ENCODE results near the gene DACH1.

The DACH1 gene

DNA sequence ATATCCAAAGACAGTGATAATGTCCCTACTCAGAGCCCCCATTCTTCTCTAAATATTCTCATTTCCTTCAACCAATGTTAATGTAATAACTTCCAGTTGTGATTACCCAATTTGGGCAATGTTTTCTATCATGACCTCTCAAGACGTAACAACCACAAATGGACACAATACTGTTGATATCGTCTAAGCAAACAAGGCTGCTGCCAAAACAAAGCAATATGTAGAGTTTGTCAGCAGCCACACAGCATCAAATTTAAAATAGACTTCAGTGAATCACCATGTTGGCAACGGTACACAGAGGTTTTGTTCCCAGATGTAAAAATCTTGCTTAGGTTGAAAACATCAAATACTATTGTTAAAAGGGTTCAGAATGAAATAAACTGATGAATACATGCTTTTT lies 205.1 kb downstream of the DACH1 start:
- no peak overlapping the region for H3K9ac ChIP-seq (ENCODE audit: low read length)
- H3K27me3 ChIP-seq (ENCODE audit: control insufficient read depth, insufficient read depth, low read length): no peaks in the 10 kb centered on the region
- H3K4me3 ChIP-seq (ENCODE audit: low read length): no peak overlapping the region
- H3K4me1 ChIP-seq (ENCODE audit: control insufficient read depth, insufficient read depth, low read length): no peaks in the 10 kb centered on the region
- no peaks in the 10 kb centered on the region for H3K36me3 ChIP-seq (ENCODE audit: control insufficient read depth, insufficient read depth, low read length)
- no peaks in the 10 kb centered on the region for H3K9me3 ChIP-seq (ENCODE audit: control insufficient read depth, low read length)

DNA sequence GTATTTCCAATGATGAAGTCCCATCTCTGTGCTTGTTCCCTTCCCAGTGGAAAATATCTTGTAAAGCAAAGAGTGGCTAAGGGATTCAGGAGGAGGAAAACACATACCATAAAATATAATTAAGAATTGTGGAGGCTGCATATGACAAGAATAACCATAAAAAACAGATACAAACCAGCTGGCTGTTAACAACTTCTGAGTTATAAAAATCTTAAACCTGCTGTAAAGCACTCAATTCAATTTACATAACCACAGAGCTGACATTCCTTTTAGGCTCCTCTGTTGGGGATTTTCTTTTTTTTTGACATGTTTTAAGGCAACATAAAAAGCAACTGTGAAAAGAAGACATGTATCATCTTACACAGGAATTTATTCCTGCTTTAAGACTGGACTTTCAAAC lies 207.6 kb downstream of the DACH1 start:
- no peaks in the 10 kb centered on the region for H3K27me3 ChIP-seq (ENCODE audit: control insufficient read depth, insufficient read depth, low read length)
- no peak overlapping the region for H3K9ac ChIP-seq (ENCODE audit: low read length)
- H3K36me3 ChIP-seq (ENCODE audit: control insufficient read depth, insufficient read depth, low read length): no peaks in the 10 kb centered on the region
- H3K4me3 ChIP-seq (ENCODE audit: low read length): no peak overlapping the region
- no peaks in the 10 kb centered on the region for H3K9me3 ChIP-seq (ENCODE audit: control insufficient read depth, low read length)
- H3K4me1 ChIP-seq (ENCODE audit: control insufficient read depth, insufficient read depth, low read length): no peaks in the 10 kb centered on the region

DNA sequence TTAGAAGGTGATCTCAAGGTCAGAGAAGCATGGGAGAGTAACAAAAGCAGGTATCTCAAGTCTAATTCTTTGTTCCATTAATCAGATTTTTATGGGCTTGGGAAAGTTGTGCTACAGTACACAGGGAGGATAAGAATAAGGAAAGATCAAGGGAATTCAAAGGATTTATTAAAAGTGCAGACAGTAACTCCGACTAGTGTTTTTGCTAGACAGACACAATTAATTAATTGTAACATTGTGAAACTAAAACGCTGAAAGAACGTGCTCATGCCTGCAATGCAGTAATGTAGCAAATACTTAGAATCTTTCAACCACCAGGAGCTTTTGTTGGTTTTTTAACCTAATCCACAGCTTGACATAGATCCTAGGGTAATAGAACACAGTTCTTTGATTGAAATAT lies 221.5 kb downstream of the DACH1 start:
- H3K9me3 ChIP-seq (ENCODE audit: control insufficient read depth, low read length): no peaks in the 10 kb centered on the region
- no peaks in the 10 kb centered on the region for H3K4me1 ChIP-seq (ENCODE audit: control insufficient read depth, insufficient read depth, low read length)
- no peak overlapping the region for H3K9ac ChIP-seq (ENCODE audit: low read length)
- H3K36me3 ChIP-seq (ENCODE audit: control insufficient read depth, insufficient read depth, low read length): no peaks in the 10 kb centered on the region
- H3K27me3 ChIP-seq (ENCODE audit: control insufficient read depth, insufficient read depth, low read length): no peaks in the 10 kb centered on the region
- no peak overlapping the region for H3K4me3 ChIP-seq (ENCODE audit: low read length)

DNA sequence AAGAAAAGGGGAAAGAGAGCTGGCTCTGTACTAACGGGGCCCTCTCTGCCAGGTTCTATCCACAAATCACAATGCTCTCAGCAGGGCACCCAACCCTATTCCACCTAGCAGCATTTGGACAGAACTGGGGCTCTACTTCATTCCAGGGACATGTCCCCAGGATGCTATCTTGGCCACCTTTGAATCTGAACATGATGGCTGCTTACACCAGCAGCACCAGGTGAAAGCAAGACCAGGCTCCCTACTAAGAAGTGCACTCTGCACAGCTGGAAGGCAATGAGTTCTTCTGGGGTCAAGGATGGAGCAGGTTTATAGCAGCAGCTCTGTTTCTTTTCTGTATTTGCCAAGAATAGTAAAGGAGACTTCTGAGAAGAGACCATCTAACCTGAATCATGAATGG lies 222.4 kb downstream of the DACH1 start:
- no peak overlapping the region for H3K4me3 ChIP-seq (ENCODE audit: low read length)
- no peaks in the 10 kb centered on the region for H3K27me3 ChIP-seq (ENCODE audit: control insufficient read depth, insufficient read depth, low read length)
- no peaks in the 10 kb centered on the region for H3K4me1 ChIP-seq (ENCODE audit: control insufficient read depth, insufficient read depth, low read length)
- no peaks in the 10 kb centered on the region for H3K36me3 ChIP-seq (ENCODE audit: control insufficient read depth, insufficient read depth, low read length)
- no peak overlapping the region for H3K9ac ChIP-seq (ENCODE audit: low read length)
- H3K9me3 ChIP-seq (ENCODE audit: control insufficient read depth, low read length): no peaks in the 10 kb centered on the region

DNA sequence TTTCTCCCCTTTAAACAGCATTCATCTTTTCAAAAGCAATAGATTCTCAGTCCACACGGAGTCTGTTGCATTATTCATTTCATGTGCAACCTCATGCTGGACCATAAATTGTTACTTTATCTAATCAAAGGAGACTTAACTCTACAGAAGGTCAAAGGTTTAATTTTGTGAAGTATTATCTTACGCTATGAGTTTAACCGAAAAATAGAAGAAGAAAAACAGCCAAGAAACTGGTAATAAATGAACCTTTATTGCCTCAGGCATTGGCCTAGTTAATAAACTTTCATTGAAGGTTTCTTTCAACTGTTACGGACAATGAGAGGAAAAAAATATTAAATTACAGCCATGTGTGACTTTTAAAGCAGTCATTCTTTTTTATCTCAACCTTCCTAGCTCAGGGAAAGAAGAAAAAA lies 223.6 kb downstream of the DACH1 start:
- no peak overlapping the region for H3K9ac ChIP-seq (ENCODE audit: low read length)
- H3K9me3 ChIP-seq (ENCODE audit: control insufficient read depth, low read length): no peaks in the 10 kb centered on the region
- H3K4me3 ChIP-seq (ENCODE audit: low read length): no peak overlapping the region
- H3K36me3 ChIP-seq (ENCODE audit: control insufficient read depth, insufficient read depth, low read length): no peaks in the 10 kb centered on the region
- no peaks in the 10 kb centered on the region for H3K4me1 ChIP-seq (ENCODE audit: control insufficient read depth, insufficient read depth, low read length)
- H3K27me3 ChIP-seq (ENCODE audit: control insufficient read depth, insufficient read depth, low read length): no peaks in the 10 kb centered on the region

DNA sequence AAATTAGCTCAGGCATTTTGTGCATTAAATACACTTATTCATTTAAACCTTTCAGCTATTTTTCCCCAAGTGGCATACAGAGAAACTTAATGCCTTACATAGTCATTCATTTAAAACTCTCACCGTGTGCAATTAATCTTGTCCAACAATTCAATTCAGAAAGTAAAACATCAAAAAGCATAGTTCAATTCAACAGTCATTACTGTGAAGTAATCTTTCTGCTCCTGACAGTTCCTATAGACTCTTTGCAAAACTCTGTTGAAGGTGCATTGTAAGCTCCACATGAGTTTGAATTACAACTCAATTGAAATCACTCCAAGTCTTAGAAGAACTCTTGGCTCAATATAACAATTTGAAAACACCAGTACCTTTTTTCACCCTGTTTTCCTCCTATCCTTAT lies 228.3 kb downstream of the DACH1 start:
- Histone ChIP-seq H3K4me3 (ENCODE audit: low read length) (no peak overlapping the region), H3K4me1 (ENCODE audit: control insufficient read depth, insufficient read depth, low read length) (no peaks in the 10 kb centered on the region), H3K36me3 (ENCODE audit: control insufficient read depth, insufficient read depth, low read length) (no peaks in the 10 kb centered on the region), H3K9ac (ENCODE audit: low read length) (no peak overlapping the region), H3K9me3 (ENCODE audit: control insufficient read depth, low read length) (no peaks in the 10 kb centered on the region), H3K27me3 (ENCODE audit: control insufficient read depth, insufficient read depth, low read length) (no peaks in the 10 kb centered on the region)

DNA sequence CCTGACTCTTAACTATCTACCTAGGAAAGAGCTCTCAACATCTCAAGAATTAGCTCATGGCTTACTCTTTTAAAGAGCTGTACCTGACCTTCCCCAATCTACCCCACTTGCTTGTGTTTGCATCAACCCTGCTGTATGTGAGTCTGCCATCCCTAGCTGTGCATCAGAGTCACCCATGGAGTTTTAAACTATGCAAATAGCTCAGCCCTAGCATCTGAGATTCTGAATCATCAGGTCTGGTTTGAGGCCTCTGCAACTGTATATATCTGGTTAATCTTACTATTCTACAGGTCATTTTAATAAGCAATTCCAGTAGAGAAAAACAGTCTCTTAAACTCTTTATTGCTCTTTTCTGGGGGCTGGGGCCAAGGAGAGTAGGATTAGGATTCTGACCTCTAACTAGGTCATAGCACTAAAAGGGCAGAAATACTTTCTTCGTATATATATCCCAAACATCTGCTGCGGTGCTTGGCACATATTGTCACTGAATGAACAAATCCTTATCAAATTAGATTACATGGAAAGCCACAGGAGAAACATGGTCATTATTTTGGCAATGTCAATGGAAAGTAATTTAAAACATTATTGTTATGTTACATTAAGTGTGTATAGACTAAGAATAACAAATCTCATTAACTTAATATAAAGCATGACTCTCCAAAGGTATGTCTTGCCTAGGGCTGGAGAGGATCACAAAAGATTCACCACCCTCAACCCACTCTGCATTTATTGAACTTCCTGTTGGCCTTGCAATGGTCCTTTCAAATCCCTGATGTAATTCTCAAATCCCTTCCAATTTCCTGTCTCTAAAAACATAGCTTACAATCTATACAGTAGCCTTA lies 232.2 kb downstream of the DACH1 start:
- Histone ChIP-seq H3K4me1 (ENCODE audit: control insufficient read depth, insufficient read depth, low read length) (no peaks in the 10 kb centered on the region), H3K36me3 (ENCODE audit: control insufficient read depth, insufficient read depth, low read length) (no peaks in the 10 kb centered on the region), H3K4me3 (ENCODE audit: low read length) (no peak overlapping the region), H3K9ac (ENCODE audit: low read length) (no peak overlapping the region), H3K9me3 (ENCODE audit: control insufficient read depth, low read length) (no peaks in the 10 kb centered on the region), H3K27me3 (ENCODE audit: control insufficient read depth, insufficient read depth, low read length) (no peaks in the 10 kb centered on the region)

DNA sequence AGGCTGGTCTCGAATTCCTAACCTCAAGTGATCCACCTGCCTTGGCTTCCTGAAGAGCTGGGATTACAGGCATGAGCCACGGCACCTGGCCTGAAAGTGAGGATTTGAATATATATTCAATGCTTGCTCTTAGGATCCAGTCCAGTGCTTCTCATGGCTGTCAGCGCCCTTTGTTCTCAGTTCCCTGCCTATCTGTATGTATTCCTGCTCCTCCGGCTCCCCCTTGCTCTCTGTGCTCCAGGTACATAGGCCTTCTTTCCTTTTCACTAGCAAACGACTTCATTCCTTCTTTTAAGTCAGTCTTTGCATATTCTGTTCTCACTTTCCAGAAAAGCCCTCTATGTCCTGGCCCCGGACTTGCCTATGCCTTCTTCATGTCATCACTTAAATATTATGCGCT lies 232.8 kb downstream of the DACH1 start:
- Histone ChIP-seq H3K4me1 (ENCODE audit: control insufficient read depth, insufficient read depth, low read length) (no peaks in the 10 kb centered on the region), H3K9me3 (ENCODE audit: control insufficient read depth, low read length) (no peaks in the 10 kb centered on the region), H3K9ac (ENCODE audit: low read length) (no peak overlapping the region), H3K4me3 (ENCODE audit: low read length) (no peak overlapping the region), H3K27me3 (ENCODE audit: control insufficient read depth, insufficient read depth, low read length) (no peaks in the 10 kb centered on the region), H3K36me3 (ENCODE audit: control insufficient read depth, insufficient read depth, low read length) (no peaks in the 10 kb centered on the region)

DNA sequence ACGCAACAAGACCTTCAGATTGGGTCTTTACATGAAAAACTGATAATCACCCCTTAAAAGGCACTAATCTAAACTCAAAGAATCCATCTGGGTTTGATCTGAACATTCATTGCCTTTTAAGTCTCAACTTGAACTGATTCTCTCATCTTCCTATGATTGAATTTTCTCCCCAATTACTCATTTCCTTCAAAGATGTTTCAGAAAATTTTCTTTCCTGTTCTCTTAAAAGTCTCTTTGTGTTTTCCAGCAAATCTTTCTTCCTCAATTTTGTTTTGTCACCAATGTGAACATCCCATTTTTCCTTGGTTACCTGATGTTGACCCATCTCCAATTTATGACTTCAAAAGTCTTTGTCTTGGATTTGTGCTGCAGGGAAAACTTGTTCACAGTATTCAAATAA lies 234.3 kb downstream of the DACH1 start:
- Histone ChIP-seq H3K9ac (ENCODE audit: low read length) (no peak overlapping the region), H3K36me3 (ENCODE audit: control insufficient read depth, insufficient read depth, low read length) (no peaks in the 10 kb centered on the region), H3K4me1 (ENCODE audit: control insufficient read depth, insufficient read depth, low read length) (no peaks in the 10 kb centered on the region), H3K9me3 (ENCODE audit: control insufficient read depth, low read length) (no peaks in the 10 kb centered on the region), H3K27me3 (ENCODE audit: control insufficient read depth, insufficient read depth, low read length) (no peaks in the 10 kb centered on the region), H3K4me3 (ENCODE audit: low read length) (no peak overlapping the region)

DNA sequence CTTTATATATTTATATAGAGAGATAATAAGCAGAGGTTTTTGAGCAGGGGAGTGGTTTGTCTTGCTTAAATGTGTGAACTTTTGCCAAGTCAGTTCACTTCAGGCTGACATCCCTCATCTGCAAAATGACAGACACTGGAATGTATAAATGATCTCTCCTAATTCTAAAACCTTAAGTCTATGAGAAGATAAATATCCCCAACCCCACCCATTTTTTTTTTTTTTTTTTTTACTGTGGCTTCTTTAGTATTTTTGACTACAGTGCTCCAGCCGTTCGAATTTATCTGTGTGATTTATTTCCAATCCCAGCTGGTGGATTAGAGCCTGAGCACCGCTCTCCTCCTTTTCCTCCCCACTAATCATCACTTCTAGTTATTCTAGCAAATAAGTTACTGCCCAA lies 234.8 kb downstream of the DACH1 start:
- no peaks in the 10 kb centered on the region for H3K4me1 ChIP-seq (ENCODE audit: control insufficient read depth, insufficient read depth, low read length)
- H3K9me3 ChIP-seq (ENCODE audit: control insufficient read depth, low read length): no peaks in the 10 kb centered on the region
- H3K27me3 ChIP-seq (ENCODE audit: control insufficient read depth, insufficient read depth, low read length): no peaks in the 10 kb centered on the region
- no peak overlapping the region for H3K9ac ChIP-seq (ENCODE audit: low read length)
- no peak overlapping the region for H3K4me3 ChIP-seq (ENCODE audit: low read length)
- H3K36me3 ChIP-seq (ENCODE audit: control insufficient read depth, insufficient read depth, low read length): no peaks in the 10 kb centered on the region

DNA sequence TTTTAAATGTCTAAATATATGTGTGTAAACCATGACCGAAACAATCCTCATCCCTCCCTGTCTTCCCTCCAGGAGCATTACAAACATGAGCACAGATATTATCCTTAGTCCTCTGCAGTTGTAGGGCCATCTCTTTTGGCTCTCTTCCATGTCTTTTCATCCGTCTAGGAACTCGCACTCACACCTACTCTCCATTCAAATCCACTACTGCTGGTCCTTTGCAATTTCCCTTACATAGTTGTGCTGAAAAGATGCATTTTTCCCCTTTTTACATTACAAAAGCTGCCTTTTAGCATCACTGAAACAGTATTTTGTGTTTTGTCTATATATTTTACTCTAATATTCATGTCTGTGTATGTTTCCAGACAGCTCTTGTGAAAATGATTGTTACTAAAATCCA lies 237.8 kb downstream of the DACH1 start:
- no peak overlapping the region for H3K9ac ChIP-seq (ENCODE audit: low read length)
- no peak overlapping the region for H3K4me3 ChIP-seq (ENCODE audit: low read length)
- H3K36me3 ChIP-seq (ENCODE audit: control insufficient read depth, insufficient read depth, low read length): no peaks in the 10 kb centered on the region
- no peaks in the 10 kb centered on the region for H3K27me3 ChIP-seq (ENCODE audit: control insufficient read depth, insufficient read depth, low read length)
- no peaks in the 10 kb centered on the region for H3K4me1 ChIP-seq (ENCODE audit: control insufficient read depth, insufficient read depth, low read length)
- no peaks in the 10 kb centered on the region for H3K9me3 ChIP-seq (ENCODE audit: control insufficient read depth, low read length)

DNA sequence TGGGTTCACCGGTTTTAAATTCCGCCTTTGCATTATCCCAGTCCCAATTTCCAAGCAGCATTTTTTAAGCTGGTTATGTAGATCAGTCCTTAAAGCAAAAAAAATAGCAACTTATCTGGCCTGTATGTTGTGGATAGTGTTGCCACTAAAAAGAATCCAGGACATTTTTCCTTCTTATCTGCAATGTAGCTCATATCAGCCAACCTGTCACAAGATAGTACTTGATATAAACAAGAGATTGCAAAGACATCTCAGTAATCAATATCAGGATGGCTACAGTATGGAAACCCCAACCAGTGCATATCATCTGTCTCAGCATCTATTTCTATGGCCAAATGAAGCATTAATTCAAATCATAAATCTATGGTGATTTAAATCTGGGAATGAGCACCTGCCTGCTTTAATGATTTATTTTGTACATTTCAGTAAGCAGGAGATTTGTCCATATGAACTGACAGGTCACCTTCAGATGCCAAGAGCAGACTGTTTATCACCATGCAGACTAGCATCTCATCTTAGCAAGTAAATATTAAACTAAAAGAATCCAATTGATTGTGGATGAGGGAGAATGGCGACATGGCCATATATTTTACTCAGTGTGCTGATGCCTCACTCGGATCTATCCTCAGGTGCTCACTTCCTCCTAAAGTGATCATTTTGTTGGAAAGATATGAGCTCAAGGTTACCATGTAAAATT lies 240.4 kb downstream of the DACH1 start:
- no peaks in the 10 kb centered on the region for H3K4me1 ChIP-seq (ENCODE audit: control insufficient read depth, insufficient read depth, low read length)
- H3K36me3 ChIP-seq (ENCODE audit: control insufficient read depth, insufficient read depth, low read length): no peaks in the 10 kb centered on the region
- H3K4me3 ChIP-seq (ENCODE audit: low read length): no peak overlapping the region
- H3K9ac ChIP-seq (ENCODE audit: low read length): no peak overlapping the region
- no peaks in the 10 kb centered on the region for H3K9me3 ChIP-seq (ENCODE audit: control insufficient read depth, low read length)
- no peaks in the 10 kb centered on the region for H3K27me3 ChIP-seq (ENCODE audit: control insufficient read depth, insufficient read depth, low read length)

Data from mucosa of stomach (tissue), 1 donor.